GM12865 (cell line): ENCODE results near the gene NDFIP1.

Experiments
- DNase-seq: peaks from one replicate; pipeline ENCODE4 v3.0.0; 2010; ENCODE audit warnings: low read depth
- H3K4me3 ChIP-seq: 2 replicates; pipeline ENCODE4 v1.5.1; 2011; ENCODE audit warnings: mild to moderate bottlenecking, low read depth, low read length, control low read depth
- CTCF ChIP-seq: IDR thresholded peaks from 2 replicates; pipeline ENCODE4 v1.5.1; 2011; ENCODE audit warnings: low read length, control low read depth, low read depth, inconsistent platforms; ENCODE audit not compliant: insufficient read depth; ENCODE audit errors: missing control alignments

The NDFIP1 gene

GRCh38 chr5:142202282-142202681 is 93.7 kb downstream of the NDFIP1 start:
- no peak for TF ChIP-seq CTCF
- H3K4me3 ChIP-seq: no peak overlapping the region

More at GRCh38 chr5:142202282-142202681, 93.7 kb downstream of the NDFIP1 start:
- no peak for DNase-seq
